H9 (cell line): ENCODE results near the gene IFFO2. TPM values are rescaled to one million over a fixed set of nuclear protein-coding genes. Genes with fewer than 3 reads are reported as not detected.

Source experiments
- DNase-seq: peaks from one replicate; pipeline ENCODE4 v3.0.0-alpha.2; 2017
- H2AFZ ChIP-seq: one replicate; pipeline ENCODE4 v1.6.1; 2013; ENCODE audit warnings: mild to moderate bottlenecking, low read length, control low read depth, moderate library complexity
- H2AK5ac ChIP-seq: 2 replicates; pipeline ENCODE4 v1.6.1; 2013; ENCODE audit warnings: low read length, control low read depth, mixed read lengths; ENCODE audit not compliant: insufficient read length
- H2BK120ac ChIP-seq: one replicate; pipeline ENCODE4 v1.6.1; 2013; ENCODE audit warnings: low read depth, mild to moderate bottlenecking, low read length, control low read depth, inconsistent platforms; ENCODE audit not compliant: poor library complexity, severe bottlenecking
- H2BK12ac ChIP-seq: 2 replicates; pipeline ENCODE4 v1.6.1; 2013; ENCODE audit warnings: low read length, control low read depth, mixed read lengths, low read depth; ENCODE audit not compliant: insufficient read length
- H2BK15ac ChIP-seq: 2 replicates; pipeline ENCODE4 v1.6.1; 2013; ENCODE audit warnings: low read depth, low read length, control low read depth
- H2BK20ac ChIP-seq: one replicate; pipeline ENCODE4 v1.6.1; 2013; ENCODE audit warnings: low read depth, mild to moderate bottlenecking, low read length, control low read depth, inconsistent platforms; ENCODE audit not compliant: poor library complexity, severe bottlenecking
- H2BK5ac ChIP-seq: 2 replicates; pipeline ENCODE4 v1.6.1; 2013; ENCODE audit warnings: low read length, control low read depth, mixed read lengths; ENCODE audit not compliant: insufficient read length
- H3K14ac ChIP-seq: 2 replicates; pipeline ENCODE4 v1.6.1; 2013; ENCODE audit warnings: low read length, control low read depth; ENCODE audit not compliant: insufficient read depth
- H3K18ac ChIP-seq: 2 replicates; pipeline ENCODE4 v1.6.1; 2013; ENCODE audit warnings: low read depth, mild to moderate bottlenecking, mixed read lengths, low read length, control low read depth; ENCODE audit not compliant: insufficient read length
- H3K23ac ChIP-seq: 2 replicates; pipeline ENCODE4 v1.6.1; 2013; ENCODE audit warnings: low read length, control low read depth, mixed read lengths, low read depth; ENCODE audit not compliant: insufficient read length
- H3K23me2 ChIP-seq: 2 replicates; pipeline ENCODE4 v1.6.1; 2013; ENCODE audit warnings: low read depth, mild to moderate bottlenecking, mixed read lengths, low read length, control low read depth; ENCODE audit not compliant: insufficient read length, poor library complexity, severe bottlenecking
- H3K27ac ChIP-seq: 2 replicates; pipeline ENCODE4 v1.5.1; 2013; ENCODE audit warnings: low read length, control low read depth, mixed read lengths, low read depth; ENCODE audit not compliant: insufficient read length
- H3K27me3 ChIP-seq: 2 replicates; pipeline ENCODE4 v1.6.1; 2013; ENCODE audit warnings: low read length, control low read depth, inconsistent platforms; ENCODE audit not compliant: insufficient read depth
- H3K4ac ChIP-seq: 2 replicates; pipeline ENCODE4 v1.6.1; 2013; ENCODE audit warnings: low read depth, mild to moderate bottlenecking, control low read depth, inconsistent platforms, low read length, moderate library complexity
- H3K4me1 ChIP-seq: 2 replicates; pipeline ENCODE4 v1.6.1; 2013; ENCODE audit warnings: low read length, control low read depth, inconsistent platforms; ENCODE audit not compliant: insufficient read depth
- H3K4me2 ChIP-seq: 2 replicates; pipeline ENCODE4 v1.6.1; 2013; ENCODE audit warnings: low read length, control low read depth, mixed read lengths; ENCODE audit not compliant: insufficient read length, insufficient read depth
- H3K56ac ChIP-seq: 2 replicates; pipeline ENCODE4 v1.6.1; 2013; ENCODE audit warnings: low read depth, mild to moderate bottlenecking, mixed read lengths, low read length, control low read depth; ENCODE audit not compliant: insufficient read length
- H3K79me1 ChIP-seq: 2 replicates; pipeline ENCODE4 v1.6.1; 2013; ENCODE audit warnings: low read depth, mild to moderate bottlenecking, moderate library complexity, low read length, control low read depth, inconsistent platforms; ENCODE audit not compliant: insufficient read depth, poor library complexity, severe bottlenecking
- H3K79me2 ChIP-seq: 2 replicates; pipeline ENCODE4 v1.6.1; 2013; ENCODE audit warnings: low read length, control low read depth, inconsistent platforms; ENCODE audit not compliant: insufficient read depth
- H3K9ac ChIP-seq: 2 replicates; pipeline ENCODE4 v1.6.1; 2013; ENCODE audit warnings: low read length, control low read depth, mixed read lengths; ENCODE audit not compliant: insufficient read length; ENCODE audit errors: extremely low read depth
- H3K9me3 ChIP-seq: one replicate; pipeline ENCODE4 v1.6.1; 2013; ENCODE audit warnings: low read depth, low read length, inconsistent platforms; ENCODE audit not compliant: control insufficient read depth
- H3T11ph ChIP-seq: one replicate; pipeline ENCODE4 v1.6.1; 2013; ENCODE audit warnings: mild to moderate bottlenecking, low read length, control low read depth, inconsistent platforms
- H4K20me1 ChIP-seq: one replicate; pipeline ENCODE4 v1.6.1; 2013; ENCODE audit not compliant: control insufficient read depth, insufficient read length, insufficient read depth
- H4K5ac ChIP-seq: 2 replicates; pipeline ENCODE4 v1.6.1; 2013; ENCODE audit warnings: low read depth, mild to moderate bottlenecking, mixed read lengths, low read length, control low read depth; ENCODE audit not compliant: insufficient read length
- H4K8ac ChIP-seq: replicated peaks from 2 replicates; pipeline ENCODE4 v1.6.1; 2013; ENCODE audit warnings: low read length, control low read depth, mixed read lengths, low read depth; ENCODE audit not compliant: insufficient read length
- H4K91ac ChIP-seq: 2 replicates; pipeline ENCODE4 v1.6.1; 2013; ENCODE audit warnings: low read depth, mild to moderate bottlenecking, moderate library complexity, mixed read lengths, low read length, control low read depth; ENCODE audit not compliant: insufficient read length
- H3K27ac Mint-ChIP-seq, 3 experiments: 2 replicates in 2 of 3; 3 replicates in 1 of 3; pipeline ENCODE4 v1.8.0; 2020 to 2021; ENCODE audit warnings: mixed read lengths in 3 of 3, mild to moderate bottlenecking in 1 of 3, moderate library complexity in 1 of 3
- H3K27me3 Mint-ChIP-seq: 2 replicates; pipeline ENCODE4 v1.8.0; 2021; ENCODE audit warnings: low read depth, mild to moderate bottlenecking, moderate library complexity, mixed read lengths
- H3K36me3 Mint-ChIP-seq, 3 experiments: 2 replicates in 2 of 3; 3 replicates in 1 of 3; pipeline ENCODE4 v1.8.0; 2020 to 2021; ENCODE audit warnings: low read depth in 3 of 3, mixed read lengths in 3 of 3; ENCODE audit not compliant: insufficient read depth in 1 of 3
- H3K4me1 Mint-ChIP-seq, 2 experiments: 2 replicates each; pipeline ENCODE4 v1.8.0; 2020; ENCODE audit warnings: mixed read lengths in 2 of 2
- H3K4me3 Mint-ChIP-seq, 2 experiments: 2 replicates in 1 of 2; 3 replicates in 1 of 2; pipeline ENCODE4 v1.8.0; 2020 to 2021; ENCODE audit warnings: mild to moderate bottlenecking in 2 of 2, mixed read lengths in 2 of 2, moderate library complexity in 1 of 2
- H3K9me3 Mint-ChIP-seq, 2 experiments: 2 replicates in 1 of 2; 3 replicates in 1 of 2; pipeline ENCODE4 v1.8.0; 2020; ENCODE audit warnings: mild to moderate bottlenecking in 2 of 2, mixed read lengths in 2 of 2, moderate library complexity in 1 of 2
- CTCF ChIP-seq: fragments of 200-600 bp; sonication (generic); conservative IDR thresholded peaks from 3 replicates; pipeline ENCODE4 v1.8.0; 2021; ENCODE audit warnings: antibody characterized with exemption, mild to moderate bottlenecking
- WGBS: extraction: QIAGEN DNeasy Blood & Tissue Kit; methylation state at CpG from one replicate; pipeline ENCODE4 v1.1.7; 2013; ENCODE audit warnings: missing lambda C conversion rate, low lambda C conversion rate, mixed read lengths; ENCODE audit not compliant: insufficient read length; ENCODE audit errors: extremely low coverage; 5-methylcytosine and 5-hydroxymethylcytosine counted together
- total RNA-seq: library from RNA; stranded (reverse); gene quantifications from 2 replicates; pipeline ENCODE4 v1.2.1, GENCODE V29; 2021

Gene IFFO2
- total RNA-seq, 1 experiment from 2014 or later: 3.6 TPM

GRCh38 chr1:18960821-18961220 is 4.3 kb upstream of the IFFO2 start:
- Histone ChIP-seq H3K18ac (no peak overlapping the region), H2BK15ac (no peak overlapping the region), H3K27ac (no peak overlapping the region), H4K20me1 (no peaks in the 10 kb centered on the region), H3K23ac (no peak overlapping the region), H2BK20ac (no peak overlapping the region), H3K9me3 (no peaks in the 10 kb centered on the region), H2BK5ac (no peak overlapping the region), H3K4me2 (no peak overlapping the region), H2BK12ac (no peak overlapping the region), H3K23me2 (peaks cover 5% of the 10 kb centered on the region), H3K79me1 (no peaks in the 10 kb centered on the region), H4K91ac (no peak overlapping the region), H4K8ac (no peak overlapping the region), H2BK120ac (no peak overlapping the region), H3K56ac (no peak overlapping the region), H4K5ac (no peak overlapping the region), H2AK5ac (no peak overlapping the region), H2AFZ (no peak overlapping the region), H3T11ph (no peak overlapping the region), H3K4me1 (no peaks in the 10 kb centered on the region), H3K14ac (no peak overlapping the region), H3K4ac (no peak overlapping the region), H3K79me2 (no peaks in the 10 kb centered on the region), H3K27me3 (peaks cover 5% of the 10 kb centered on the region; the same call in 1 of the 2 replicates), H3K9ac (no peak overlapping the region)
- WGBS: no CpG with 5 or more reads among the region's 3 CpGs
- no peak for DNase-seq
- H3K27ac Mint-ChIP-seq: no peak overlapping the region
- peaks cover 50% of the 10 kb centered on the region for H3K27me3 Mint-ChIP-seq
- no peaks in the 10 kb centered on the region; a peak in 1 of 7 replicates for H3K36me3 Mint-ChIP-seq
- no peak for TF ChIP-seq CTCF
- no peak overlapping the region for H3K4me3 Mint-ChIP-seq
- no peaks in the 10 kb centered on the region for H3K9me3 Mint-ChIP-seq
- peaks cover 11 to 25% of the 10 kb centered on the region in 2 experiments for H3K4me1 Mint-ChIP-seq
